ENCODE measurements around the gene PRKG1.
"Not testable (repeated sequence)": the region's sequence is repeated elsewhere in the genome, so short reads cannot be mapped to it uniquely, and the experiment has no call there.

PRKG1 gene

DNA sequence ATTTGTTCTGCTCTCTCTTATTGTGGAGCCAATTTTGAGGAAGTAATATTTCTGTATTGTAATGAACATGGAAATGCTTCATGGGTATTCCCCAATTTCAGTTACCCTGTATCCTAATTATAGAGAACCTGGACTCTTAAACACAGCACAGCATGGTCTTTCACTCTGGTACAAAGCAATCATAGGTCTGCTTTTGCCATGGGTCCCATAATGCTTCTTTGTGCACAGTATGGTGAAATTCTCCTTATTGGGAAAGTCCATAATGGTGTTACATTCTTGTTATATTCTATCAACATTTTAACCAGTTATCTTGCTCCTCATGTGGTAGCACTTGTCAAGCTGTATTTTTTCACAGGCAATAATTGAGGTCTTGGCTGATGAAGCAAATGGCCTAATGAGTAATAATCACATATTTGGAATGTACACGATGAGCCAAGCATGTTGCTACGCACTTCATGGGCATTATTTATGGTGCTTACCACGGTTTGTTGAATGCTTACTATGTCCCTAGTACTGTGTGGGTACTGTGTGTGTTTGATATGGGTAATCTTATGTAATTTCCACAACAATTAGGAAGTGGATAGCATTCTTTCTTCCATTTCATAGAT is 42.9 kb downstream of the PRKG1 start:
- DNase-seq (ENCODE audit: low spot score): no peak

DNA sequence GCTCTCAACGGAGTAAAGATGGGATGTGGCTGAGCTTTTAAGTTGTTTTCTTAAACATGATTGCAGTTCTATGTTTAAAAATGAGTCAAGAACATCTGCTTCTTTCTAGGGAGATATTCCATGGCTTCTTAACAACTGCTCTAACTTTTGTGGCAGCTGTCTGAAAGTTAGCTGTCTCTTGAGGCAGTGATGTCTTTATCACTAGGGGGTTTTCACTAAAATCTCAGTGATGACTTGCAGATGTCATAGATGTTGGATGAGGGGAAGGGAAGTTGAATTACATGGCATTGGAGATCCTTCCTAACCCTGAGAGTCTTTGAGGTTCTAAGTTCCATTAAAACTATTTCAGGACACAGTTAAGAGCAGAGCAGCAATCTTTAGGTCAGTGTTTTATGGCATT is 43.5 kb downstream of the PRKG1 start:
- no peak for DNase-seq (ENCODE audit: low spot score)

- no peak for DNase-seq (ENCODE audit: low spot score)
Measured at GRCh38 chr10:51119441-51119840, 45.2 kb downstream of the PRKG1 start.

DNA sequence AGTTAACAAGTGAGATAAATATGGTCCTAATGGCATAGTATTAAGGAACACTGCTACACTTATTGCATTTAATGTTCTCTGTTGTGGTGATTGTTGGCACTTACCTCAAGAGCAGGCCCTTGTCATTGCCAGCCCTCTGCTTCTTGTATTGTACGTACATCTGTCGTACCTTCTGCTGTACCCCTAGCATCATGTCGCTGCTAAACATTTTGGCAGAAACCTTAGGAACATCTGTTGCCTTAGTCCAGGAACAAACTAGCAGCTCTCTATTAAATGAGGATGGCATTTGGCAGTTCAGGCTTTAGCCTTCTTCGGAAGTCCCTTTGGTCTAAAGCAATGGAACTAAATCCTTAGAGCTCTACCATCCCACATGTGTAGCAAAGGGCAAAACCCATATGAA is 47.6 kb downstream of the PRKG1 start:
- no peak for DNase-seq (ENCODE audit: low spot score)

- DNase-seq (ENCODE audit: low spot score): no peak
Measured at GRCh38 chr10:51124852-51125251, 50.6 kb downstream of the PRKG1 start.

DNA sequence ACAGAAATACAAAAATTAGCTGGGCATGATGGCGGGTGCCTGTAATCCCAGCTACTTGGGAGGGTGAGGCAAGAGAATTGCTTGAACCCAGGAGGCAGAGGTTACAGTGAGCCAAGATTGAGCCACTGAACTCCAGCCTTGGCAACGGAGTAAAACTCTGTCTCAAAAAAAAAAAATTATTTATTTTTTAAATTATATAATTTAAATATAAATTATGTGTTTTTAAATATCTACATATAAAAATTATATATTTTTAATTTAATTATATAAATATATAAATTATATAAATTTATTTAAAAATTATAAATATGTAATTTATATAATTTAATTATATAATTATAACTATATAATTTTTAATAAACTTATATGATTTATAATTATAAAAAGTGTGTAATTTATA is 51.2 kb downstream of the PRKG1 start:
- no peak for DNase-seq (ENCODE audit: low spot score)

GRCh38 chr10:51129946-51130544 is 55.8 kb downstream of the PRKG1 start:
- DNase-seq (ENCODE audit: low spot score): no peak

- peak; percentile 26 for DNase-seq (ENCODE audit: low spot score)
Measured at GRCh38 chr10:51137756-51138529, 63.7 kb downstream of the PRKG1 start.

- no peak for DNase-seq (ENCODE audit: low spot score)
Measured at GRCh38 chr10:51139176-51139575, 64.9 kb downstream of the PRKG1 start.

DNA sequence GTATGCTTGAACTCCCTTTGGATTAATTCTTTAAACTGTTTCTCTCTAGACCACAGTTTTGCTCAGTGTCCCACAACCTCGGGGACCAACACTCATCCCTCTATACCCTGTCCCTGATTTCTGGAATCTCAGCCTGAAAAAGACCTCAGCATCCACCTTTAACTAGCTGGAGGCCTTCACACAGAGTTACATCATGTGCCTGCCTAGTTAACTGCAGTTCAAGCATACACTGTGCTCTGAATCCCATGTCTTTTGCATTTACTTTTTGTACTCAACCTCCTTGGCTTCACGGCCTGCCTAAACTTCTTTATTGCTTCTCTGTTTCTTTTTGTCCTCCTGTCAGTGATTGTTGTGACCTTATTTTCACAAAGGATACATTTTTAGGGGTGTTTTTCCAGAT is 66.7 kb downstream of the PRKG1 start:
- DNase-seq (ENCODE audit: low spot score): no peak

DNA sequence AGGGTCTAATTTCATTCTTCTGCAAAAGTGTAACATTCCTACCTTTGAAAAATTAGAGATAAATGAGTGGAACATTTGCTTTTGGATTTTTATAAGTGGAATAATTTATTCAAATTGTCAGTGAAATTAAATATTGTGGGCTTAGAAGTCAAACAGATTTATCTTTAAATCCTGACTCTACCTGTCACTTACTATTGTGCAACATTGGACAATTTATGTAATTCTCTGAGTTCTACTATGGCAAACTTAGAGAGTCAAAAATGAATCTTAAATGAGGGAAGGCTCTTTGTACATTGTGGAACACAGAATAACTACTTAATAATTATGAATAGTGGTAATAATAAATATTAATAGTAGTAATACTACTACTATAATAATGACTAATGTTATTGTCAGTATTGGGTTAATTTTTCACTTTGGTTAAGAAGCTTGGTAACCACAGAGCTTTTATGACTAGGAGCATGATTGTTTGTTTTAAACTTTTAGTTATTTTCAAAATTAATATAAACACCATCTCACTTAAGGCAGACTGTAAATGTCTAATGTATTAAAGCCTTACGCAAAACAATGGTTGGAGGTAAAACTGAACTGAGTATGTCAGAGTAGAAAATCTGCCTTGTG is 70.0 kb downstream of the PRKG1 start:
- DNase-seq (ENCODE audit: low spot score): no peak

- DNase-seq (ENCODE audit: low spot score): no peak
Measured at GRCh38 chr10:51145375-51145774, 71.1 kb downstream of the PRKG1 start.

GRCh38 chr10:51147644-51148399 is 73.5 kb downstream of the PRKG1 start:
- no peak for DNase-seq (ENCODE audit: low spot score)

- no peak for DNase-seq (ENCODE audit: low spot score)
Measured at GRCh38 chr10:51156926-51157325, 82.6 kb downstream of the PRKG1 start.

- no peak for DNase-seq (ENCODE audit: low spot score)
Measured at GRCh38 chr10:51158832-51159231, 84.5 kb downstream of the PRKG1 start.

DNA sequence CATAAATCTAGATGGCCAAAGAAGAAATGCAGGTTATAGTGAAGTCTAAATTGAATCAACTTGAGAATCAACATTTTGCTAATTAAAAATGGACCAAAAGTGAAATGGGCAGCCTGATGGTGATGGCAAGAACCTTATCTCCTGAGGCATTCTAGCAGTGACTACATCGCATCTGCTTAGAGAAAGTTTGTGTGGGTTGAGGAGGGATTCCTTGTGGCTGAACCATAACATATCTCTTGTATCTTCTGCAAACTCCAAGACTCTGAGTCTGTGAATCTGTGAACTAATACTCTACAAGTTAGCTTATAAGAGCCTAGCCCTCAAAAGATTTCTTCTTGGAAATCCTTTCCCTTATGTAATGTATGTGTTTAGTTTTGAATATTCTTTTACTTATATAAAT is 85.6 kb downstream of the PRKG1 start:
- DNase-seq (ENCODE audit: low spot score): no peak

- no peak for DNase-seq (ENCODE audit: low spot score)
Measured at GRCh38 chr10:51162002-51162401, 87.7 kb downstream of the PRKG1 start.

DNA sequence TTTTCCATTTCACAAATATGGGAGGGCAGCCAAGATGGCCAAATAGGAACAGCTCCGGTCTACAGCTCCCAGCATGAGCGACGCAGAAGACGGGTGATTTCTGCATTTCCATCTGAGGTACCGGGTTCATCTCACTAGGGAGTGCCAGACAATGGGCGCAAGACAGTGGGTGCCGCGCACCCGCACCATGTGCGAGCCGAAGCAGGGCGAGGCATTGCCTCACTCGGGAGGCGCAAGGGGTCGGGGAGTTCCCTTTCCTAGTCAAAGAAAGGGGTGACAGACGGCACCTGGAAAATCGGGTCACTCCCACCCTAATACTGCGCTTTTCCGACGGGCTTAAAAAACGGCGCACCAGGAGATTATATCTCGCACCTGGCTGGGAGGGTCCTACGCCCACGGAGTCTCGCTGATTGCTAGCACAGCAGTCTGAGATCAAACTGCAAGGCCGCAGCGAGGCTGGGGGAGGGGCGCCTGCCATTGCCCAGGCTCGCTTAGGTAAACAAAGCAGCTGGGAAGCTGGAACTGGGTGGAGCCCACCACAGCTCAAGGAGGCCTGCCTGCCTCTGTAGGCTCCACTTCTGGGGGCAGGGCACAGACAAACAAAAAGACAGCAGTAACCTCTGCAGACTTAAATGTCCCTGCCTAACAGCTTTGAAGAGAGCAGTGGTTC is 89.2 kb downstream of the PRKG1 start:
- DNase-seq (ENCODE audit: low spot score): not testable (repeated sequence)

GRCh38 chr10:51168086-51168815 is 94.0 kb downstream of the PRKG1 start:
- no peak for DNase-seq (ENCODE audit: low spot score)

DNA sequence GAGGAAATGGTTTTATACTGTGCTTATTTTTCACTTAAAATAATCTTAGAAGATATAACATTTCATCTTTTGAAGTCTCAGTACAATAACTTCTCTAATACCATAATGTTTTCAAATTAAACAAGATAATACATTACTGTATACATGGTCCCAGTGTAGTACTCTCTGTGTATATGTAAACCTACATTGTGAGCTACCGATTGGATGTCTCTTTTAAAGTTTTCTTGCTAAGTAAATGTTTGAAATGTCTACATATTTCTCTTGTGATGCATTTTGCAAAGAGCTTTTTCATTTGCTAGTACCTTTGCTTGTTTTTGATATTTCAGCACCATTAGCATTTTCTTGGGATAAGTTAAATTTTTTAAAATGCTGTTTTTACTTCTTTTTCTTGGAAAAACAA is 94.8 kb downstream of the PRKG1 start:
- DNase-seq (ENCODE audit: low spot score): no peak

Measured in RKO (cell line).